ENCODE data around the gene CDH18.

The CDH18 gene

DNA sequence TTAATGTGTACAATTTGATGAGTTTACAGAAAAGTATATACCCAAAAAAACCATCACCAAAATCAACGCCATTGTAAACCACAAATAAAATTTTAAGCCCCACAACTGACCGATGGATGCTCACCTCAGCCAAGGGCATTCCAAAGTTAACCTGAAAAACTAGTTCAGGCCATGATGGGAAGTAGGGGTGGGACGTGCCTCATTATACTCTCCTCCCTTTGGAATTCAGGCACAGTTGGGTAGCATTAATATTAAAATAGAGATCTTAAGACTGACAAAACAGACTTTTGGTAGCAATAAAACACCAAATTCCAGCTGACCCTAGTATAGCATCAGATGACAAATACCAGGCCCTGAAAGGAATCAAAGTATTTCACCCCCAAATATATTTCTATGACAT, 129.0 kb downstream of the CDH18 start:
- Histone ChIP-seq H3K79me2 (ENCODE audit: insufficient read depth, low read length) (no peaks in the 10 kb centered on the region), H3F3A (ENCODE audit: insufficient read depth, low read length) (no peaks in the 10 kb centered on the region), H3K9me3 (ENCODE audit: low read length) (no peaks in the 10 kb centered on the region), H3K4me2 (ENCODE audit: low read length) (no peak overlapping the region), H3K9me2 (ENCODE audit: low read depth, low read length) (no peaks in the 10 kb centered on the region), H3K4me3 (ENCODE audit: low read depth, low read length, poor library complexity, severe bottlenecking) (no peak overlapping the region), H4K20me1 (ENCODE audit: insufficient read depth, low read length) (no peaks in the 10 kb centered on the region), H2AFZ (ENCODE audit: low read length) (no peak overlapping the region), H3K9ac (ENCODE audit: low read length) (no peak overlapping the region), H3K36me3 (ENCODE audit: insufficient read depth, low read length) (no peaks in the 10 kb centered on the region), H3K4me1 (ENCODE audit: insufficient read depth, low read length, severe bottlenecking) (no peaks in the 10 kb centered on the region), H3K27ac (ENCODE audit: low read depth, low read length, poor library complexity, severe bottlenecking) (no peak overlapping the region), H3K27me3 (ENCODE audit: insufficient read depth, low read length) (no peaks in the 10 kb centered on the region)
- TF ChIP-seq EZH2 (IDR thresholded peaks at IDR 0.05; ENCODE audit: borderline replicate concordance, low read length): no peak
- TF ChIP-seq, protein P1, sequence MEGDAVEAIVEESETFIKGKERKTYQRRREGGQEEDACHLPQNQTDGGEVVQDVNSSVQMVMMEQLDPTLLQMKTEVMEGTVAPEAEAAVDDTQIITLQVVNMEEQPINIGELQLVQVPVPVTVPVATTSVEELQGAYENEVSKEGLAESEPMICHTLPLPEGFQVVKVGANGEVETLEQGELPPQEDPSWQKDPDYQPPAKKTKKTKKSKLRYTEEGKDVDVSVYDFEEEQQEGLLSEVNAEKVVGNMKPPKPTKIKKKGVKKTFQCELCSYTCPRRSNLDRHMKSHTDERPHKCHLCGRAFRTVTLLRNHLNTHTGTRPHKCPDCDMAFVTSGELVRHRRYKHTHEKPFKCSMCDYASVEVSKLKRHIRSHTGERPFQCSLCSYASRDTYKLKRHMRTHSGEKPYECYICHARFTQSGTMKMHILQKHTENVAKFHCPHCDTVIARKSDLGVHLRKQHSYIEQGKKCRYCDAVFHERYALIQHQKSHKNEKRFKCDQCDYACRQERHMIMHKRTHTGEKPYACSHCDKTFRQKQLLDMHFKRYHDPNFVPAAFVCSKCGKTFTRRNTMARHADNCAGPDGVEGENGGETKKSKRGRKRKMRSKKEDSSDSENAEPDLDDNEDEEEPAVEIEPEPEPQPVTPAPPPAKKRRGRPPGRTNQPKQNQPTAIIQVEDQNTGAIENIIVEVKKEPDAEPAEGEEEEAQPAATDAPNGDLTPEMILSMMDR (IDR thresholded peaks at IDR 0.05; ENCODE audit: low read length): no peak

DNA sequence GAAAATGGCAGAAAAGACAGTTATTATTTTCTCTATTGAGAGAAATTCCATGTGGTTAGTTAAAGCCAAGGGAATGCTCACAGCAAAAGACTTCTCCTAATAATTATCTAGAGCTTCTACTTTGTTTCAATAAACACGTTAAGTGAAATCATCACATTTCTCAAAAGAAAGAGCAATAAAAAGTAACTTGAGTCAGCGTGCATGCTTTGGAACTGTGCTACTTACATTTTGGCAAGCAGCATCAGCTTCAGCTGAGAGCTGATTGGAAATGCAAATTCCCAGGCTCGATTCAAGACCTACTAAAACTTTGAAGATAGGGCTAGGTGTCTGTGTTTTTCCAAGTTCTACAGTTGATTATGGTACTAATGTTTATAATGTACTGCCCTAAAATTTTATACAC, 132.1 kb downstream of the CDH18 start:
- no peaks in the 10 kb centered on the region for H3K27me3 ChIP-seq (ENCODE audit: insufficient read depth, low read length)
- H2AFZ ChIP-seq (ENCODE audit: low read length): no peak overlapping the region
- no peak overlapping the region for H3K27ac ChIP-seq (ENCODE audit: low read depth, low read length, poor library complexity, severe bottlenecking)
- H3K4me3 ChIP-seq (ENCODE audit: low read depth, low read length, poor library complexity, severe bottlenecking): no peak overlapping the region
- H3K36me3 ChIP-seq (ENCODE audit: insufficient read depth, low read length): no peaks in the 10 kb centered on the region
- H3K4me2 ChIP-seq (ENCODE audit: low read length): no peak overlapping the region
- H3F3A ChIP-seq (ENCODE audit: insufficient read depth, low read length): no peaks in the 10 kb centered on the region
- TF ChIP-seq, protein P1 (IDR thresholded peaks at IDR 0.05; ENCODE audit: low read length): no peak
- no peak for TF ChIP-seq EZH2 (IDR thresholded peaks at IDR 0.05; ENCODE audit: borderline replicate concordance, low read length)
- H3K4me1 ChIP-seq (ENCODE audit: insufficient read depth, low read length, severe bottlenecking): no peaks in the 10 kb centered on the region
- no peaks in the 10 kb centered on the region for H3K79me2 ChIP-seq (ENCODE audit: insufficient read depth, low read length)
- no peak overlapping the region for H3K9ac ChIP-seq (ENCODE audit: low read length)
- H3K9me2 ChIP-seq (ENCODE audit: low read depth, low read length): no peaks in the 10 kb centered on the region
- no peaks in the 10 kb centered on the region for H3K9me3 ChIP-seq (ENCODE audit: low read length)
- H4K20me1 ChIP-seq (ENCODE audit: insufficient read depth, low read length): no peaks in the 10 kb centered on the region

DNA sequence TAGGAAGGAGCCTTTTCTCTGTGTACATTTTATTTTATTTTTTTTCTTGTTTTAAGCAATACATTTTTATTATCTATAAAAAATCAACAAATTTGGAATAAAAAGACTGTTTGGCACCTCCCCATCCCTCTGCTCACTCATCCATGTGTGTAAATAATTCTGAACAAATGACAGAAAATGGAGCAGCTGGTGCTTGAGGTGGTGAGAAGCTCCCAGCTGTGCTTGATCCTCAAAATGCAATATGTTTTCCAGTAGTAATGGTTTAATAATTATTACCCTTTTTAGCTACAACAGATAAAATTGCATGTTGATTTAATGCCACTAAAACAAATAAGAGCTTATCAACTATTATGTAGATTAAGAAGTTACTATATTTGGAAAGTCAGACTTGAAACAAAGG, 132.5 kb downstream of the CDH18 start:
- H3K27me3 ChIP-seq (ENCODE audit: insufficient read depth, low read length): no peaks in the 10 kb centered on the region
- H3K9me3 ChIP-seq (ENCODE audit: low read length): no peaks in the 10 kb centered on the region
- H3F3A ChIP-seq (ENCODE audit: insufficient read depth, low read length): no peaks in the 10 kb centered on the region
- no peak overlapping the region for H3K4me2 ChIP-seq (ENCODE audit: low read length)
- H4K20me1 ChIP-seq (ENCODE audit: insufficient read depth, low read length): no peaks in the 10 kb centered on the region
- TF ChIP-seq, protein P1 (IDR thresholded peaks at IDR 0.05; ENCODE audit: low read length): no peak
- no peak for TF ChIP-seq EZH2 (IDR thresholded peaks at IDR 0.05; ENCODE audit: borderline replicate concordance, low read length)
- no peak overlapping the region for H3K27ac ChIP-seq (ENCODE audit: low read depth, low read length, poor library complexity, severe bottlenecking)
- H3K9ac ChIP-seq (ENCODE audit: low read length): no peak overlapping the region
- H3K9me2 ChIP-seq (ENCODE audit: low read depth, low read length): no peaks in the 10 kb centered on the region
- H3K4me3 ChIP-seq (ENCODE audit: low read depth, low read length, poor library complexity, severe bottlenecking): no peak overlapping the region
- no peak overlapping the region for H2AFZ ChIP-seq (ENCODE audit: low read length)
- no peaks in the 10 kb centered on the region for H3K79me2 ChIP-seq (ENCODE audit: insufficient read depth, low read length)
- no peaks in the 10 kb centered on the region for H3K4me1 ChIP-seq (ENCODE audit: insufficient read depth, low read length, severe bottlenecking)
- no peaks in the 10 kb centered on the region for H3K36me3 ChIP-seq (ENCODE audit: insufficient read depth, low read length)

All from OCI-LY1 (cell line).